ENCODE results near the gene HBG2. TPM values are rescaled to one million over a fixed set of nuclear protein-coding genes. Genes with fewer than 3 reads are reported as not detected.

Gene HBG2
- total and polyA plus RNA-seq, 9 of the 15 experiments (the other 6 are each of a cell fraction or from before 2014, with no cell fraction given), result 1,626 to 58,619 (median 10,515) TPM

GRCh38 chr11:5284637-5285036 is 30.1 kb upstream of the HBG2 start (continued):
- TF ChIP-seq, protein P1, sequence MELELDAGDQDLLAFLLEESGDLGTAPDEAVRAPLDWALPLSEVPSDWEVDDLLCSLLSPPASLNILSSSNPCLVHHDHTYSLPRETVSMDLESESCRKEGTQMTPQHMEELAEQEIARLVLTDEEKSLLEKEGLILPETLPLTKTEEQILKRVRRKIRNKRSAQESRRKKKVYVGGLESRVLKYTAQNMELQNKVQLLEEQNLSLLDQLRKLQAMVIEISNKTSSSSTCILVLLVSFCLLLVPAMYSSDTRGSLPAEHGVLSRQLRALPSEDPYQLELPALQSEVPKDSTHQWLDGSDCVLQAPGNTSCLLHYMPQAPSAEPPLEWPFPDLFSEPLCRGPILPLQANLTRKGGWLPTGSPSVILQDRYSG (tag; conservative IDR thresholded peaks at IDR 0.05; ENCODE audit: low read depth), result peak; percentile 52; the same call in 1 of the 2 replicates
- TF ChIP-seq NR4A1 (CRISPR knock-in tag; IDR thresholded peaks at IDR 0.05), result 0 out of 2 replicates have a peak, but pooled peaks have one; percentile 22
- TF ChIP-seq NR4A1 (tag; IDR thresholded peaks at IDR 0.05), result 0 out of 2 replicates have a peak, but pooled peaks have one; percentile 46
- peak; percentile 40; the same call in 1 of the 2 replicates for TF ChIP-seq ZBTB7A (IDR thresholded peaks at IDR 0.05; ENCODE audit: borderline replicate concordance, control insufficient read depth, low read depth, low read length)
- no peak for TF ChIP-seq EHMT2 (IDR thresholded peaks at IDR 0.05)
- TF ChIP-seq VEZF1 (CRISPR knock-in tag; IDR thresholded peaks at IDR 0.05), result peak; percentile 38
- 0 out of 2 replicates have a peak, but pooled peaks have one; percentile 4 for TF ChIP-seq MAFK (IDR thresholded peaks at IDR 0.05; ENCODE audit: low read length)
- TF ChIP-seq C11orf30 (IDR thresholded peaks at IDR 0.05; ENCODE audit: low read depth), result 0 out of 2 replicates have a peak, but pooled peaks have one; percentile 29
- TF ChIP-seq, protein P2, sequence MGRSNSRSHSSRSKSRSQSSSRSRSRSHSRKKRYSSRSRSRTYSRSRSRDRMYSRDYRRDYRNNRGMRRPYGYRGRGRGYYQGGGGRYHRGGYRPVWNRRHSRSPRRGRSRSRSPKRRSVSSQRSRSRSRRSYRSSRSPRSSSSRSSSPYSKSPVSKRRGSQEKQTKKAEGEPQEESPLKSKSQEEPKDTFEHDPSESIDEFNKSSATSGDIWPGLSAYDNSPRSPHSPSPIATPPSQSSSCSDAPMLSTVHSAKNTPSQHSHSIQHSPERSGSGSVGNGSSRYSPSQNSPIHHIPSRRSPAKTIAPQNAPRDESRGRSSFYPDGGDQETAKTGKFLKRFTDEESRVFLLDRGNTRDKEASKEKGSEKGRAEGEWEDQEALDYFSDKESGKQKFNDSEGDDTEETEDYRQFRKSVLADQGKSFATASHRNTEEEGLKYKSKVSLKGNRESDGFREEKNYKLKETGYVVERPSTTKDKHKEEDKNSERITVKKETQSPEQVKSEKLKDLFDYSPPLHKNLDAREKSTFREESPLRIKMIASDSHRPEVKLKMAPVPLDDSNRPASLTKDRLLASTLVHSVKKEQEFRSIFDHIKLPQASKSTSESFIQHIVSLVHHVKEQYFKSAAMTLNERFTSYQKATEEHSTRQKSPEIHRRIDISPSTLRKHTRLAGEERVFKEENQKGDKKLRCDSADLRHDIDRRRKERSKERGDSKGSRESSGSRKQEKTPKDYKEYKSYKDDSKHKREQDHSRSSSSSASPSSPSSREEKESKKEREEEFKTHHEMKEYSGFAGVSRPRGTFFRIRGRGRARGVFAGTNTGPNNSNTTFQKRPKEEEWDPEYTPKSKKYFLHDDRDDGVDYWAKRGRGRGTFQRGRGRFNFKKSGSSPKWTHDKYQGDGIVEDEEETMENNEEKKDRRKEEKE (IDR thresholded peaks at IDR 0.05; ENCODE audit: borderline replicate concordance in 1 of 2, control insufficient read depth in 1 of 2, low read depth in 2 of 2, low read length in 1 of 2), result 0 out of 4 replicates have a peak, but pooled peaks of 1 of the 2 experiments have one; percentile 64
- no peak for TF ChIP-seq ZFP1 (CRISPR knock-in tag; IDR thresholded peaks at IDR 0.05)
- peak; percentile 96 for TF ChIP-seq NCOR1 (IDR thresholded peaks at IDR 0.05)
- TF ChIP-seq CCNT2 (IDR thresholded peaks at IDR 0.05; ENCODE audit: borderline replicate concordance, extremely low read depth, insufficient read length, low read depth, low read length), result peak; percentile 33
- no peak for TF ChIP-seq RBM34 (IDR thresholded peaks at IDR 0.05; ENCODE audit: borderline replicate concordance, insufficient read depth, low read length)
- peak; percentile 90; the same call in 1 of the 2 replicates for TF ChIP-seq MYNN (IDR thresholded peaks at IDR 0.05)
- TF ChIP-seq MYNN (CRISPR knock-in tag; IDR thresholded peaks at IDR 0.05), result no peak
- TF ChIP-seq JUND (IDR thresholded peaks at IDR 0.05; ENCODE audit: borderline replicate concordance, low read depth, low read length), result 0 out of 2 replicates have a peak, but pooled peaks have one; percentile 38
- TF ChIP-seq JUND (tag; IDR thresholded peaks at IDR 0.05; ENCODE audit: borderline replicate concordance, low read depth, low read length), result no peak; the same call in 2 of the 3 replicates
- TF ChIP-seq ETS1 (conservative IDR thresholded peaks at IDR 0.05; ENCODE audit: control insufficient read depth, low read depth, low read length), result peak; percentile 68; the same call in 1 of the 2 replicates
- no peak for TF ChIP-seq ZNF696 (CRISPR knock-in tag; conservative IDR thresholded peaks at IDR 0.05)
- TF ChIP-seq TAF1 (IDR thresholded peaks at IDR 0.05; ENCODE audit: control insufficient read depth, extremely low read depth, insufficient read depth, low read length, severe bottlenecking), result peak; percentile 37
- peak; percentile 35; the same call in 1 of the 2 replicates for TF ChIP-seq KLF1 (tag; IDR thresholded peaks at IDR 0.05)
